CD4-positive, alpha-beta memory T cell (primary cell): Measurements from ENCODE around the gene ARID3B. TPM values are rescaled to one million over a fixed set of nuclear protein-coding genes. Genes with fewer than 3 reads are reported as not detected.

Experiments used
- CTCF ChIA-PET: fragments of 350-600 bp; sonication (Branson Sonifier 250); formaldehyde crosslinking; loops from one replicate; lab custom pipeline; 2021; ENCODE audit warnings: inconsistent platforms; ENCODE audit not compliant: partially characterized antibody; lab: Charles Lee
- POLR2A ChIA-PET: fragments of 350-600 bp; sonication (Branson Sonifier 250); formaldehyde crosslinking; loops from one replicate; lab custom pipeline; 2021; ENCODE audit not compliant: partially characterized antibody; lab: Charles Lee
- DNase-seq, 5 donors: peaks; one replicate each; pipeline versions ENCODE4 v3.0.0 to v3.0.0-alpha.2; 2020 to 2022; ENCODE audit warnings: mixed read lengths in 1 of 5
- H3K27ac ChIP-seq: one replicate; pipeline ENCODE4 v1.7.0; 2013; ENCODE audit warnings: low read depth, low read length
- H3K27me3 ChIP-seq: 2 replicates; pipeline ENCODE4 v1.7.0; 2013; ENCODE audit warnings: mild to moderate bottlenecking, low read length, moderate library complexity; ENCODE audit not compliant: insufficient read depth
- H3K36me3 ChIP-seq: 2 replicates; pipeline ENCODE4 v1.7.0; 2013; ENCODE audit warnings: mild to moderate bottlenecking, low read length, moderate library complexity; ENCODE audit not compliant: insufficient read depth
- H3K4me1 ChIP-seq: 2 replicates; pipeline ENCODE4 v1.7.0; 2013; ENCODE audit warnings: mild to moderate bottlenecking, low read length, moderate library complexity; ENCODE audit not compliant: insufficient read depth
- H3K4me3 ChIP-seq, 2 donors: one replicate each; pipeline ENCODE4 v1.7.0; 2013; ENCODE audit warnings: low read length in 2 of 2, mild to moderate bottlenecking in 1 of 2
- H3K9me3 ChIP-seq, 2 donors: one replicate each; pipeline ENCODE4 v1.7.0; 2013; ENCODE audit warnings: low read length in 2 of 2, control low read depth in 1 of 2; ENCODE audit not compliant: control insufficient read depth in 1 of 2
- H3K27ac Mint-ChIP-seq, 7 donors: one replicate each; pipeline ENCODE4 v1.8.0; 2020 to 2021; ENCODE audit warnings: mixed read lengths in 7 of 7, mild to moderate bottlenecking in 6 of 7, inconsistent platforms in 3 of 7, moderate library complexity in 3 of 7
- H3K27me3 Mint-ChIP-seq, 2 donors: one replicate each; pipeline ENCODE4 v1.8.0; 2020 to 2021; ENCODE audit warnings: mixed read lengths in 2 of 2
- H3K36me3 Mint-ChIP-seq, 2 donors: one replicate each; pipeline ENCODE4 v1.8.0; 2020 to 2021; ENCODE audit warnings: mixed read lengths in 2 of 2, inconsistent platforms in 1 of 2, mild to moderate bottlenecking in 1 of 2
- H3K4me1 Mint-ChIP-seq, 4 donors: one replicate each; pipeline ENCODE4 v1.8.0; 2020 to 2021; ENCODE audit warnings: mixed read lengths in 4 of 4, mild to moderate bottlenecking in 1 of 4
- H3K4me3 Mint-ChIP-seq, 8 donors: one replicate each; pipeline ENCODE4 v1.8.0; 2020 to 2021; ENCODE audit warnings: mixed read lengths in 8 of 8, mild to moderate bottlenecking in 7 of 8, moderate library complexity in 6 of 8, inconsistent platforms in 3 of 8
- H3K9me3 Mint-ChIP-seq, 8 donors: one replicate each; pipeline ENCODE4 v1.8.0; 2020 to 2021; ENCODE audit warnings: mixed read lengths in 8 of 8, mild to moderate bottlenecking in 5 of 8, inconsistent platforms in 3 of 8, moderate library complexity in 1 of 8
- intact Hi-C: fragments of 100-400 bp; cut with micrococcal nuclease; formaldehyde crosslinking; loops from one replicate; pipeline ENCODE4 v1.15.1; 2023
- polyA plus RNA-seq, 2 donors: library from polyadenylated mRNA; unstranded; fragments of 300-500 nt; fragmentation: Illumina TruSeq; gene quantifications; one replicate each; pipeline ENCODE4 v1.2.3, GENCODE V29; 2021
- total RNA-seq, 2 experiments: library from RNA; stranded (reverse); gene quantifications; one replicate each; pipeline ENCODE4 v1.2.3, GENCODE V29; 2021

The ARID3B gene
- total and polyA plus RNA-seq, 4 experiments from 2014 or later = 4.1 to 32.9 (median 24.5) TPM

DNA sequence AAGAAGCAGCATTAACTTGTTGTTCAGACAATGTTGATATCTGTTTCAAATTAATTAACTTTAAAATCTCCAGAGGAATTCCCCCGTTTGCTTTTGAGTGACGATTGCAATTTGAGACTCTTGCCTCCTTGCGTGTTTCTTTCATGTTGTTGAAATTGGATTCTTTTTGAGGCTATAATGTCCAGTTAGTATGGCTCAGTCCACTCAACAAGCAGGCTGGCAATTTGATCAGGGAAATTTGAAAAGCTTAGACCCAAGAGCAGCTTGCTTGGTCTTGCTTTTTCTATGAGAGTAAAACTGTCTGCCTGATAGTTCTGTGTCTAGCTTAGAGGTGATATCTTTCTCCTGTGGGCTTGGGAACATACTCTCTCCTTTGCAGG is 2.0 kb downstream of the ARID3B start:
- no peak overlapping the region for H3K4me3 ChIP-seq
- H3K9me3 ChIP-seq = no peaks in the 10 kb centered on the region
- peaks cover 0 to 1% of the 10 kb centered on the region in 2 donors for H3K27me3 Mint-ChIP-seq
- H3K9me3 Mint-ChIP-seq = no peaks in the 10 kb centered on the region
- ChIA-PET CTCF (interaction anchor here (0.9 to 1.6 kb wide), 2 partner anchors 19 to 84 kb away, joined by 3 read pairs; no protein-coding TSS in a partner anchor), POLR2A (interaction anchor here (4.3 kb wide), 1 partner anchor 73 kb away, joined by 68 read pairs; the partner anchor contains the start of gene CLK3)
- no peaks in the 10 kb centered on the region for H3K27me3 ChIP-seq
- intact Hi-C loops = loop anchor here (5.0 to 10.0 kb wide), 3 partner anchors 54 to 909 kb away; partner anchors contain the start of genes PML, SIN3A and STOML1
- peaks cover 57% of the 10 kb centered on the region for H3K4me1 ChIP-seq
- DNase-seq = no peak
- H3K4me1 Mint-ChIP-seq = peaks cover 53 to 80% (median 68%) of the 10 kb centered on the region in 4 donors
- H3K27ac ChIP-seq = no peak overlapping the region
- peaks cover 7% of the 10 kb centered on the region for H3K36me3 ChIP-seq
- H3K36me3 Mint-ChIP-seq = peaks cover 3 to 41% of the 10 kb centered on the region in 2 donors
- peak overlapping the region; percentile 38 to 97 (median 93) for H3K4me3 Mint-ChIP-seq
- H3K27ac Mint-ChIP-seq = peak overlapping the region in 6 of 7 donors; percentile 25 to 89 (median 72)

DNA sequence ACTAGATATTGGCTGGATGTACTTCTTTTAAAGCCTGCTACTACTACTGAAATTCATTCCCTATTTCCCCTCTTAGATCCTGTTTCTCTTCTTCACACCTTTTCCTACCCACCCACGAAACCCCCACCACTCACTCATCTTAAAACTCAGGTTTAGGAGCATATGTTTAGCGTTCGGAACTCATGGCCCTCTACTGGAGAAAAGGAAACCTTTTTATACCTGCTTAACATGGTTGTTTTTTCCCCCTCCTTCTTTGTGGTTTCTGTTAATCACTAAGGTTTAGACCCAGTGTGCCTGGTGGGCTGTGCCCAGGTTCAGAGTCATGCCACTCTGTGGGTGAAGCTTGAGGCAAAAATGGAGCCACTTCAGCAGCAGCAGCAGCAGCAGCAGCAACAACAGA is 2.6 kb downstream of the ARID3B start:
- H3K4me3 Mint-ChIP-seq = peak overlapping the region; percentile 26 to 97 (median 86)
- Histone ChIP-seq H3K4me1 (peaks cover 62% of the 10 kb centered on the region), H3K9me3 (no peaks in the 10 kb centered on the region), H3K27ac (no peak overlapping the region), H3K36me3 (peaks cover 13% of the 10 kb centered on the region), H3K27me3 (no peaks in the 10 kb centered on the region), H3K4me3 (no peak overlapping the region)
- H3K4me1 Mint-ChIP-seq = peaks cover 55 to 85% (median 71%) of the 10 kb centered on the region in 4 donors
- H3K27me3 Mint-ChIP-seq = peaks cover 0 to 1% of the 10 kb centered on the region in 2 donors
- DNase-seq = peak; percentile 24 to 57 (median 43)
- CTCF ChIA-PET = interaction anchor here (0.9 to 2.8 kb wide), 3 partner anchors 18 to 85 kb away, joined by 3 to 9 read pairs (median 3); partner anchors contain the start of gene CLK3
- POLR2A ChIA-PET = interaction anchor here (4.3 kb wide), 1 partner anchor 73 kb away, joined by 68 read pairs; the partner anchor contains the start of gene CLK3
- intact Hi-C loops = loop anchor here (5.0 to 10.0 kb wide), 3 partner anchors 54 to 909 kb away; partner anchors contain the start of genes PML, SIN3A and STOML1
- H3K27ac Mint-ChIP-seq = peak overlapping the region; percentile 25 to 89 (median 66)
- H3K9me3 Mint-ChIP-seq = no peaks in the 10 kb centered on the region
- peaks cover 7 to 46% of the 10 kb centered on the region in 2 donors for H3K36me3 Mint-ChIP-seq

DNA sequence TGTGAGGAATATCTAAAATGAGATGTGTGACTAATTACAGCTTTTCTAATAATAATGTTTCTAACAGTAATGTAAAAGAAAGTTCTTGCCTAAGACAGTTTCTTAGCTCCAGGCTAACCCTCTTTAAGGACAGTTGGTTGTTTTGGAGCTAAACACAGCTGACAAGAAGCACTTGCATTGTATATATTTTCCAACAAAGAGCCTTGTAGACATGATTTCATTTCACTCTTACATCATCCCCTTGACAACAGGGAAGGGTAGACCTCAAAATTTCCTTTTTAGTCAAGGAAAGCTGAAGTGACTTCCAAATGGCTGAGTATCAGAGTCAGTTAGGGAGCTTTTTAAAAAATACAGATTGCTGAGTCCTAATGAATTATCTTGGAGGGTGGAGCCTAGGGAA is 4.1 kb downstream of the ARID3B start:
- Histone ChIP-seq H3K36me3 (peaks cover 23% of the 10 kb centered on the region), H3K4me1 (peaks cover 69% of the 10 kb centered on the region), H3K4me3 (no peak overlapping the region), H3K27me3 (no peaks in the 10 kb centered on the region), H3K9me3 (no peaks in the 10 kb centered on the region), H3K27ac (no peak overlapping the region)
- no peak for DNase-seq
- peaks cover 0 to 1% of the 10 kb centered on the region in 2 donors for H3K27me3 Mint-ChIP-seq
- ChIA-PET CTCF (interaction anchor here (0.7 to 2.8 kb wide), 5 partner anchors 14 to 85 kb away, joined by 3 to 9 read pairs (median 5); partner anchors contain the start of gene CLK3), POLR2A (interaction anchor here (0.9 to 2.8 kb wide), 6 partner anchors 11 to 242 kb away, joined by 3 to 15 read pairs (median 5); partner anchors contain the start of gene CLK3)
- peak overlapping the region in 6 of 7 donors; percentile 58 to 97 (median 84) for H3K27ac Mint-ChIP-seq
- intact Hi-C loops = loop anchor here (10.0 kb wide), 1 partner anchor 550 kb away; the partner anchor contains the start of genes PML and STOML1
- H3K4me1 Mint-ChIP-seq = peaks cover 58 to 87% (median 70%) of the 10 kb centered on the region in 4 donors
- H3K9me3 Mint-ChIP-seq = no peaks in the 10 kb centered on the region
- peak overlapping the region in 3 of 8 donors; percentile 31 to 90 (median 64) for H3K4me3 Mint-ChIP-seq
- H3K36me3 Mint-ChIP-seq = peaks cover 9 to 55% of the 10 kb centered on the region in 2 donors

DNA sequence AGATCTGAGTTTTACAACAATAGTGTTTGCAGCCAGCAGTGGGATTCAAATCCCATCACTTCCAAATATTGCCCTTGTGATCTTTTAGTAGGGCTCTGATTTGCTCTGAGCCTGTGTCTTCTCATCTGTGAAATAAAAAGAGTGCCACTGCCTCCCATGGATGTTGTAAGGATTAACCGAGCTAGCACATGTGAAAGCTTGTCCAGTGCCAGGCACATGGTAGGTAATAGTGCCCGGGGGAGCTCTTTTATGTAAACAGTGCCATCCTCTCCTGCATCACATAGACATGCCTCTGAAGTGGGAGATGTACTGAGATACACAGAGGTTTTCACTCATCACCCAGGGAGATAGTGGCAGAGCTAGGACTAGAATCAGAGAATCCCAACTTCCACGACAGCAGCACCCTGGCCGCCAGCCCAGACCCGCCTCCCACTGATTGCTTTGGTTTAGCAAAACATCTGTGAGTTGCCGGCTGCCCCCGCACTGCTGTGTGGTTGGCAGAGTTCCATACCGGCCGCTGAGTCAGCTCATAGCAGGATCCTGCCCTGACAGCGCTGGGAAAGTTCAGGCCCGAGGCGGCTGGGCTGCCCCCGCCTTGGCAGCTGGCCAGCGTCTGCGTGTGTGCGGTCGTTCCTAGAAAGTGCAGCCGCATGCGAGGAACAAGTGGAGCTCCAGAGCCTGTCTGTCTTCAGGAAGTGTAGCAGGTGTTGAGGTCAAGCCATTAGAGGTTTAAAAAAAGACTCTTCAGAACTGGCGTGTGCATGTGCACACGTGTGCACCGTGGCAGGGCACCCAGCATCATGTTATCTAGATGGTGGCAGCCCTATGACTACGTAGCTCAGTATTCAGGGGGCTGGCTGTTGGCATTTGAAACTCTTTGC is 5.0 kb downstream of the ARID3B start:
- intact Hi-C loops = loop anchor here (10.0 kb wide), 1 partner anchor 551 kb away; the partner anchor contains the start of genes PML and STOML1
- Histone ChIP-seq H3K9me3 (no peaks in the 10 kb centered on the region), H3K4me1 (peaks cover 65% of the 10 kb centered on the region), H3K27ac (peak overlapping the region; percentile 43), H3K4me3 (no peak overlapping the region), H3K27me3 (no peaks in the 10 kb centered on the region), H3K36me3 (peaks cover 23% of the 10 kb centered on the region)
- Mint-ChIP-seq H3K4me1 (peaks cover 52 to 84% (median 69%) of the 10 kb centered on the region in 4 donors), H3K4me3 (peak overlapping the region; percentile 62 to 90 (median 76)), H3K36me3 (peaks cover 13 to 54% of the 10 kb centered on the region in 2 donors), H3K27ac (peak overlapping the region; percentile 79 to 97 (median 85)), H3K9me3 (no peaks in the 10 kb centered on the region), H3K27me3 (peaks cover 0 to 1% of the 10 kb centered on the region in 2 donors)
- peak; percentile 76 to 93 (median 79) for DNase-seq
- POLR2A ChIA-PET = interaction anchor here (0.6 to 2.8 kb wide), 9 partner anchors 14 to 1079 kb away, joined by 3 to 15 read pairs (median 4); partner anchors contain the start of gene CLK3
- CTCF ChIA-PET = interaction anchor here (0.8 to 2.8 kb wide), 7 partner anchors 10 to 88 kb away, joined by 3 to 9 read pairs (median 4); partner anchors contain the start of gene CLK3

DNA sequence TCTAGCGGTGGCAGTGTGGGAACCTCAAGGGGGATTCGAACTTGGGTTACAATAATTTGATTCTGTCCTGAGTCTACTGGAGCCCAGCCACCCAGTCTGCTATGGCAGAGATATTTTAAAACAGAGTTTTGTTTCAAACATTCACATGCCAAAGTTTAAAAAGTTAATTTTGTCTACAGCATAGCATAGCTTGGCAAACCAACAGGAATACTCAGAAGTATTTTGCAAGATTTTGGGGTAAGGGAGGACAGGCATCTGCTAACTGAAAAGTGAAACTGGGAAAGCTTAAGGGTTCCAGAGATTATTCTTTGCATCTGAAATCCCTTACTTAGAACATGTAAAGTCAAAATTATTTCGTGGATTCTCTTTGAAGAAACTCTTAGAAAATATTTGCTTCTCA is 6.6 kb downstream of the ARID3B start:
- H3K36me3 Mint-ChIP-seq = peaks cover 23 to 61% of the 10 kb centered on the region in 2 donors
- H3K27me3 Mint-ChIP-seq = peaks cover 0 to 1% of the 10 kb centered on the region in 2 donors
- no peak overlapping the region for H3K4me3 Mint-ChIP-seq

DNA sequence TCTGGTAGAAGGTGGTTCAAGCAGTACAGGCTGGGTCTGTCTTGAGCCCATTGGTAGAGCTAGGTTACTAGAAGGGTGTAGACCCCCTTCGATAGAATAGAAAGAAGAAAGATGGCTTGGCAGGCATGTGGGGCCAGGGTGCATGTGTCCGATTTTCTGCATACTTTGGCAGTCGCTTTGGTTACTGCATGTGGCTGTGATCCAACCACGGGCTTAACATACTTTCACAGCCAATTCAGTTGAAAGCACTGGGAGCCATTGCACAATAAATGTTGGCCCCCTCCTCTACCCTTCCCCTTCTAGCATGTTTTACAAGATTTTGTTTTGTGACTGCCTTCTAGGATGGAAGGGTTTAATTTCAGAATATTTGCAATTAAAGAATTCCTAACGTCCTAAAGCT is 7.2 kb downstream of the ARID3B start:
- peaks cover 23% of the 10 kb centered on the region for H3K36me3 ChIP-seq
- H3K27ac Mint-ChIP-seq = peak overlapping the region in 1 of 7 donors; percentile 76
- no peak overlapping the region for H3K27ac ChIP-seq
- H3K9me3 Mint-ChIP-seq = no peaks in the 10 kb centered on the region
- ChIA-PET POLR2A (interaction anchor here (1.1 kb wide), 1 partner anchor 8 kb away, joined by 3 read pairs; the partner anchor contains the start of gene ARID3B), CTCF (no interaction called here)
- peaks cover 26 to 68% of the 10 kb centered on the region in 2 donors for H3K36me3 Mint-ChIP-seq
- peaks cover 53% of the 10 kb centered on the region for H3K4me1 ChIP-seq
- no peak overlapping the region for H3K4me3 ChIP-seq
- H3K27me3 Mint-ChIP-seq = peaks cover 0 to 1% of the 10 kb centered on the region in 2 donors
- DNase-seq = no peak
- no peaks in the 10 kb centered on the region for H3K27me3 ChIP-seq
- intact Hi-C loops = loop anchor here (10.0 kb wide), 1 partner anchor 553 kb away; the partner anchor contains the start of genes PML and STOML1
- peaks cover 46 to 84% (median 69%) of the 10 kb centered on the region in 4 donors for H3K4me1 Mint-ChIP-seq
- H3K4me3 Mint-ChIP-seq = no peak overlapping the region
- no peaks in the 10 kb centered on the region for H3K9me3 ChIP-seq

More for the DNA sequence above, 6.6 kb downstream of the ARID3B start:
- no peaks in the 10 kb centered on the region for H3K27me3 ChIP-seq
- H3K9me3 ChIP-seq = no peaks in the 10 kb centered on the region
- ChIA-PET CTCF (no interaction called here), POLR2A (no interaction called here)
- intact Hi-C loops = loop anchor here (10.0 kb wide), 1 partner anchor 553 kb away; the partner anchor contains the start of genes PML and STOML1
- peaks cover 59% of the 10 kb centered on the region for H3K4me1 ChIP-seq
- no peak for DNase-seq
- Mint-ChIP-seq H3K9me3 (no peaks in the 10 kb centered on the region), H3K4me1 (peaks cover 47 to 84% (median 69%) of the 10 kb centered on the region in 4 donors), H3K27ac (peak overlapping the region in 3 of 7 donors; percentile 8 to 47 (median 37))
- H3K36me3 ChIP-seq = peaks cover 23% of the 10 kb centered on the region
- no peak overlapping the region for H3K27ac ChIP-seq
- no peak overlapping the region for H3K4me3 ChIP-seq
